ES-I3 (cell line): ENCODE results near the gene EP400.
"Not testable (repeated sequence)": the region's sequence is repeated elsewhere in the genome, so short reads cannot be mapped to it uniquely, and the experiment has no call there.

ENCODE experiments used
- H3K36me3 ChIP-seq: 2 replicates; pipeline ENCODE4 v1.6.1; 2013; ENCODE audit warnings: mild to moderate bottlenecking, low read length, control low read depth, moderate library complexity; ENCODE audit not compliant: insufficient read depth
- H3K4me1 ChIP-seq: 2 replicates; pipeline ENCODE4 v1.6.1; 2013; ENCODE audit warnings: mild to moderate bottlenecking, control low read depth, low read length; ENCODE audit not compliant: insufficient read depth
- H3K9ac ChIP-seq: 2 replicates; pipeline ENCODE4 v1.6.1; 2013; ENCODE audit warnings: low read depth, mild to moderate bottlenecking, low read length, moderate library complexity
- H3K9me3 ChIP-seq: 2 replicates; pipeline ENCODE4 v1.6.1; 2013; ENCODE audit warnings: mild to moderate bottlenecking, low read length, moderate library complexity; ENCODE audit not compliant: control insufficient read depth, insufficient read depth

The EP400 gene

DNA sequence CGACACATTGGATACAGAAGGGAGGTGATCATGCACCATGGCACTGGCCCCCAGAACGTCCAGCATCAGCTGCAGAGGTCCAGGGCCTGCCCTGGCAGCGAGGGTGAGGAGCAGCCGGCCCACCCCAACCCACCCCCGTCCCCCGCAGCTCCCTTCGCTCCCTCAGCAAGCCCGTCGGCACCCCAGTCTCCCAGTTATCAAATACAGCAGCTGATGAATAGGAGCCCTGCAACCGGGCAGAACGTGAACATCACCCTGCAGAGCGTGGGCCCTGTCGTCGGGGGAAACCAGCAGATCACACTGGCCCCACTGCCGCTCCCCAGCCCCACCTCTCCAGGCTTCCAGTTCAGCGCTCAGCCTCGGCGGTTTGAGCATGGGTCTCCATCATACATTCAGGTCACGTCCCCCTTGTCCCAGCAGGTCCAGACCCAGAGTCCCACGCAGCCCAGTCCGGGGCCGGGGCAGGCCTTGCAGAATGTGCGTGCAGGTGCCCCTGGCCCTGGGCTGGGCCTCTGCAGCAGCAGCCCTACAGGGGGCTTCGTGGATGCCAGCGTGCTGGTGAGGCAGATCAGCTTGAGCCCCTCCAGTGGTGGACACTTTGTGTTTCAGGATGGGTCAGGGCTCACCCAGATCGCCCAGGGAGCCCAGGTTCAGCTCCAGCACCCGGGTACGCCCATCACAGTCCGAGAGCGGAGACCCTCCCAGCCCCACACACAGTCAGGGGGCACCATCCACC, 11.0 kb downstream of the EP400 start:
- not testable (repeated sequence) for H3K36me3 ChIP-seq

DNA sequence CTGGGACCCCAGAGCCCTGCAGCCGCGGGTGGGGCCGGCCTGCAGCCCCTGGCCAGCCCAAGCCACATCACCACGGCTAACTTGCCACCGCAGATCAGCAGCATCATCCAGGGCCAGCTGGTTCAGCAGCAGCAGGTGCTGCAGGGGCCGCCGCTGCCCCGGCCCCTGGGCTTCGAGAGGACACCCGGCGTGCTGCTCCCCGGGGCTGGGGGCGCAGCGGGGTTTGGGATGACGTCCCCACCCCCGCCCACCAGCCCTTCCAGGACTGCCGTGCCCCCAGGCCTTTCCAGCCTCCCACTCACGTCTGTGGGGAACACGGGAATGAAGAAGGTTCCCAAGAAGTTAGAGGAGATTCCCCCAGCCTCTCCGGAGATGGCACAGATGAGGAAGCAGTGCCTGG, 11.6 kb downstream of the EP400 start:
- H3K9ac ChIP-seq, H3K4me1 ChIP-seq, H3K9me3 ChIP-seq, H3K36me3 ChIP-seq: not testable (repeated sequence)

More for the DNA sequence above, 11.0 kb downstream of the EP400 start:
- not testable (repeated sequence) for H3K9me3 ChIP-seq, H3K9ac ChIP-seq, H3K4me1 ChIP-seq

GRCh38 chr12:131962069-131962468, 12.3 kb downstream of the EP400 start:
- H3K9me3 ChIP-seq, result no peaks in the 10 kb centered on the region
- no peaks in the 10 kb centered on the region for H3K4me1 ChIP-seq
- no peak overlapping the region for H3K9ac ChIP-seq
- peaks cover 5% of the 10 kb centered on the region; the same call in 1 of the 2 replicates for H3K36me3 ChIP-seq

DNA sequence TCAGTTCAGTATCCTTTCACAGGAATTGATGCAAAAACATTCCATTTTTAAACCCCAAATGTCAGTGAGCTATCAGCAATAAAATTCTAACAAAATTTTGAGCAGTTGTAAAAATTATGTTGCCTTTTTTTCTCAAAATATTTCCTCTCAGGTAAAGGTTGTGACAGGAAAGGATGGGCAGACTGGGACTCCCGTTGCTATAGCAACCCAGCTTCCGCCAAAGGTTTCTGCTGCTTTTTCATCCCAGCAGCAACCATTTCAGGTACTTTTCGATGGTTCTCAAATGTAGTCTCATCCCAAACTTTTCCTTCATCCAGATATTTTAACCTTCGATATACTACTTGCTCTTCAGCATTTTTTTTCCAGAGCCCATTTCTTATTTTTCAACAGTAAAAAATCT, 13.6 kb downstream of the EP400 start:
- Histone ChIP-seq H3K9ac (no peak overlapping the region), H3K4me1 (no peaks in the 10 kb centered on the region), H3K9me3 (no peaks in the 10 kb centered on the region), H3K36me3 (peaks cover 5% of the 10 kb centered on the region; the same call in 1 of the 2 replicates)

DNA sequence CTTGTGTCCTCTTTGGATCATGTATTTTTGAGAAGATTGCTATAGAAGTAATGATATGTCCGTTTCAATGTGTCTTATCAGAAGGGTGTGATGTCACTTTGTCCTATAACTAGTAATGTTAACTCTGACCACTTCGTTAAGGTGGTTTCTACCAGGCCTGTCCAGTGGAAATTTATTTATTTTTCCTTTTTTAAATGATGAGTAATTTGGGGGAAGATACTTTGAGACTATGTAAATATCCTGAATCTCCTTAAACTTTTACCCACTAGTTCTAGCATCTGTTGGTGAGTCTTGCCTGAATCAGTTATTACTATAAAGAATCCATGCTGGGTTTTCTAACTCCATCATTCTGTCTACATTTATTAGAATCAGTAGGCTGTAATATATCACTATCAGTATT, 15.3 kb downstream of the EP400 start:
- Histone ChIP-seq H3K9ac (no peak overlapping the region), H3K9me3 (no peaks in the 10 kb centered on the region), H3K4me1 (no peaks in the 10 kb centered on the region), H3K36me3 (peaks cover 5% of the 10 kb centered on the region; the same call in 1 of the 2 replicates)

DNA sequence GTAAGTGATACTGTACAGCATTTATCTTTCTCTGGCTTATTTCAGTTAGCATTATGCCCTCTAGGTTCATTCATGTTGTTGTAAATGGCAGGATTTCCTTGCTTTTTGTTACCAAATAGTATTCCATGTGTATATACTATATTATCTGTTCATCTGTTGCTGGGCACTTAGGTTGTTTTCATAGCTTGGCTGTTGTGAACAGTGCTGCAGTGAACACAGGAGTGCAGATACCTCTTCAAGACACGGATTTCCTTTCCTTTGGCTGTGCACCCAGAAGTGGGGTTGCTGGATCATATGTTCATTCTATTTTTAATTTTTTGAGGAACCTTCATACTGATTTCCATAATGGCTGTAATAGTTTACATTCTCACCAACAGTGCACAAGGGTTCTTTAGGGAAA, 21.5 kb downstream of the EP400 start:
- Histone ChIP-seq H3K9me3 (no peaks in the 10 kb centered on the region), H3K9ac (no peak overlapping the region), H3K4me1 (no peaks in the 10 kb centered on the region), H3K36me3 (no peaks in the 10 kb centered on the region)

GRCh38 chr12:131975228-131975627, 25.5 kb downstream of the EP400 start:
- Histone ChIP-seq H3K9me3 (no peaks in the 10 kb centered on the region), H3K4me1 (no peaks in the 10 kb centered on the region), H3K9ac (no peak overlapping the region), H3K36me3 (no peaks in the 10 kb centered on the region)

- Histone ChIP-seq H3K36me3 (peaks cover 14% of the 10 kb centered on the region), H3K9me3 (no peaks in the 10 kb centered on the region), H3K4me1 (no peaks in the 10 kb centered on the region), H3K9ac (no peak overlapping the region)
Observed at GRCh38 chr12:131979606-131980005, 29.9 kb downstream of the EP400 start.

GRCh38 chr12:131980263-131980662, 30.5 kb downstream of the EP400 start:
- Histone ChIP-seq H3K36me3 (peaks cover 14% of the 10 kb centered on the region), H3K9ac (no peak overlapping the region), H3K4me1 (no peaks in the 10 kb centered on the region), H3K9me3 (no peaks in the 10 kb centered on the region)

- peaks cover 15% of the 10 kb centered on the region for H3K36me3 ChIP-seq
- H3K9me3 ChIP-seq, result no peaks in the 10 kb centered on the region
- peaks cover under 1% of the 10 kb centered on the region; the same call in 1 of the 2 replicates for H3K4me1 ChIP-seq
- H3K9ac ChIP-seq, result no peak overlapping the region
Observed at GRCh38 chr12:131981388-131981787, 31.6 kb downstream of the EP400 start.

GRCh38 chr12:131982041-131982440, 32.3 kb downstream of the EP400 start:
- peaks cover 6% of the 10 kb centered on the region; the same call in 1 of the 2 replicates for H3K4me1 ChIP-seq
- H3K9me3 ChIP-seq, result no peaks in the 10 kb centered on the region
- H3K36me3 ChIP-seq, result peaks cover 21% of the 10 kb centered on the region
- no peak overlapping the region for H3K9ac ChIP-seq

DNA sequence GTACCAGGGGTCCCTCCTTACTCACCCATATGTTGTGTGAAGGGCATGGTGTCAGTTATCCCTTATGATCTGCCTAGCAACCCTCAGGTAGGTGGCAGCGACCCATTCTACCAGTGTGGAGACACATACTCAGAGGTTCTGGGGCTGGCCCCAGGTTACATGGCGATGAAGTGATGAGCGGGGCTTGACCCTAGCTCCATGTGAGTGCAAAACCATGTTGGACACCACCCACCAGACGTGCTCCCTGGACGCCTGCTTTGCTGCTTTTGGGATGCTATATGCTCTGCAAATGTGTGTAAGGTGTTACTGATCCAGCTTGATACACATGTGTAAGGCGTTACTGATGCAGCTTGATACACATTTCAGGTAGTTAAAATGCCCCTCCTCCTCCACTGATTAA, 33.3 kb downstream of the EP400 start:
- Histone ChIP-seq H3K4me1 (peaks cover 6% of the 10 kb centered on the region), H3K9me3 (no peaks in the 10 kb centered on the region), H3K36me3 (peaks cover 29% of the 10 kb centered on the region), H3K9ac (no peak overlapping the region)

DNA sequence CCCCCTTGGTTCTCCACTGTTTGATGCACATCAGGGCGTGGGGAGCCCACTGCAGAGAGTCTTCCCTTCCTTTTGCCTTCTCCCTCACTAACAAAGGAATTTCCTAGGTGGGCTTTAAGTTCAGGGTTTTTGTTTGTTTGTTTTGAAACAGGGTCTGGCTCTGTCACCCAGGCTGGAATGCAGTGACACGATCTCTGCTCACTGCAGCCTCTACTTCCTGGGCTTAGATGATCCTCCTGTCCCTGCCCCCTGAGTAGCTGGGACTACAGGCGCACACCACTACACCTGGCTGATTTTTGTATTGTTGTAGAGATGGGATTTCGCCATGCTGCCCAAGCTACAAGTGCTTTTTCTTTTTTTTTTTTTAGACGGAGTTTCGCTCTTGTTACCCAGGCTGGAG, 33.8 kb downstream of the EP400 start:
- Histone ChIP-seq H3K9ac (no peak overlapping the region), H3K9me3 (no peaks in the 10 kb centered on the region), H3K36me3 (peaks cover 29% of the 10 kb centered on the region), H3K4me1 (peaks cover 6% of the 10 kb centered on the region)

DNA sequence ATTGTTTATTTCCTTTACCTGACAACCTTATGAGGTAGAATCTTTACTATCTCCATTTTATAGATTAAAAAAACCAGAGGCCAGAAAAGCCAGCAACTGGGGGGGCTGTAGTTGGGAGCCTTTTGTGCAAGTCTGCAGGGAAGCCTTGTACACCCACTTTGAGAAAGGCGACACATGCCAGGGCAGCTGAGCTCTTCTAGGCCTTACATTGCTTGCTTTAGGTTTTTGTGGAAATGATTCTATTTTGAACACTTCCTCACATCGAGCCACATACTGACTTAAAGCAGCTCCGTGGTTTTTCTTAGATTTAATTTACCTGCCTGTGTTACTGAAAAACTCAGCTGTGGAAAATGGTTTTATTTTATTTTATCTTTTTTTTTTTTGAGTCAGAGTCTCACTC, 34.6 kb downstream of the EP400 start:
- Histone ChIP-seq H3K36me3 (peaks cover 29% of the 10 kb centered on the region), H3K9me3 (no peaks in the 10 kb centered on the region), H3K4me1 (peaks cover 11% of the 10 kb centered on the region), H3K9ac (no peak overlapping the region)

GRCh38 chr12:131985510-131985875, 35.8 kb downstream of the EP400 start:
- peaks cover 29% of the 10 kb centered on the region for H3K36me3 ChIP-seq
- H3K9me3 ChIP-seq, H3K9ac ChIP-seq: not testable (repeated sequence)
- H3K4me1 ChIP-seq, result peaks cover 21% of the 10 kb centered on the region
